Thymus (tissue), 11 donors: ENCODE data around the gene GRID2IP. TPM values are rescaled to one million over a fixed set of nuclear protein-coding genes. Genes with fewer than 3 reads are reported as not detected.

ENCODE experiments used
- DNase-seq, 9 donors: peaks; one replicate each; pipeline ENCODE4 v3.0.0-alpha.2; 2013; ENCODE audit warnings: low spot score in 9 of 9, low read depth in 6 of 9, missing footprints in 1 of 9
- H3K27ac ChIP-seq, 2 donors: one replicate each; pipeline ENCODE4 v1.5.1; 2013; ENCODE audit warnings: control low read depth in 1 of 2, low read depth in 1 of 2, low read length in 1 of 2, mild to moderate bottlenecking in 1 of 2, moderate library complexity in 1 of 2
- H3K27me3 ChIP-seq, 2 donors: one replicate each; pipeline ENCODE4 v1.5.1; 2013; ENCODE audit warnings: low read length in 1 of 2; ENCODE audit not compliant: control insufficient read depth in 2 of 2, insufficient read depth in 1 of 2
- H3K36me3 ChIP-seq, 2 donors: one replicate each; pipeline ENCODE4 v1.5.1; 2013; ENCODE audit warnings: low read length in 1 of 2, mild to moderate bottlenecking in 1 of 2, moderate library complexity in 1 of 2; ENCODE audit not compliant: control insufficient read depth in 2 of 2, insufficient read depth in 2 of 2
- H3K4me1 ChIP-seq, 2 donors: one replicate each; pipeline ENCODE4 v1.5.1; 2013; ENCODE audit warnings: low read length in 2 of 2; ENCODE audit not compliant: control insufficient read depth in 2 of 2, insufficient read depth in 2 of 2
- H3K4me3 ChIP-seq, 2 donors: one replicate each; pipeline ENCODE4 v1.5.1; 2013; ENCODE audit warnings: low read length in 2 of 2, control low read depth in 1 of 2, mild to moderate bottlenecking in 1 of 2
- H3K9me3 ChIP-seq, 2 donors: one replicate each; pipeline ENCODE4 v1.5.1; 2013; ENCODE audit warnings: low read length in 1 of 2, mild to moderate bottlenecking in 1 of 2; ENCODE audit not compliant: control insufficient read depth in 2 of 2, insufficient read depth in 1 of 2
- WGBS: extraction: QIAGEN DNeasy Blood & Tissue Kit; methylation state at CpG from one replicate; pipeline ENCODE4 v1.1.7; 2013; 5-methylcytosine and 5-hydroxymethylcytosine counted together
- polyA plus RNA-seq: library from polyadenylated mRNA; stranded (reverse); fragments of 200-250 nt; gene quantifications from one replicate; pipeline ENCODE4 v1.2.3, GENCODE V29; 2013
- total RNA-seq: library from RNA; stranded (reverse); fragments of 120-200 nt; gene quantifications from one replicate; pipeline ENCODE4 v1.2.4, GENCODE V29; 2013
- donor health status: healthy.

The GRID2IP gene
- total and polyA plus RNA-seq, 2 donors: 0.28 to 0.46 TPM

DNA sequence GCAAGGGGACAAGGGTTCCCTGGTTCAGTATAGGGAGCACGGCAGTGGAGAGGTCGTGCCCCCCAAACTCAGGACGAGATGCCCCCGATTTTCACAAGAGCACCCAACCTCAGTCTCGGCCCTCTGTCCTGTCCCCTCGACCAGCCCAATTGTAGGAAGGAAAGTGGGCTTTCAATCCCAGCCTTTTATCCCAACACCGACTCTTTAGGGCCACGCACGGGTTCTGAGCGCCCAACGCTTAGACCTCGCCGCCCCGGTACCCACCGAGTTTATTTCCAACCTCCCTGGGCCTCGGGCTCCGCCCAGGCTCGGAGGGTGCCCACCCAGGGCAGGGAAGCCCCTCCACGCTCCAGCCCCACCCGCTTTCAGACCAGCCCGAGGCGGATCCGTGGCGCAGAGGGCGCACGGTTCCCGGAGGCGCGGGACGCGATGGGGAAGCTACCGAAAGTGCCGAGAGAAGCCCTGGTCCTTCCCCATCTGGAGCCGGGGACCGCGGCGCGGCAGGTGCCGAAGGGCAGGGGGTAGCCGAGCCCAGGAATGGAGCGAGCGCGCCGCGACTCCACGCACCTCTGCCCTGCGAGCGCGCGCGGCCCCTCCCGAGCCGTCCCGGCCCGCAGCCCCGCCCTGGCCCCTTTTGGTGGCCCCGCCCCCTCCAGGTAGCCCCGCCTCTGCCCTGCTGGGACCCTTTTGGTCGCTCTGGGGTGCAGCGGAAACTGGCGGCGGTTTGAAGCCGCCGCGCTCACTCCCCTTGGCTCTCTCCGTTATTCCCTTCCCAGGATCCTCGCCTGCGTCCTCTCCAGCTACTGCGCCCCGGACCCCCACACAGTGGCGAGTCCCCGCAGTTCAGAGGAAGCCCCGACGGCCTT lies 20.4 kb downstream of the GRID2IP start:
- WGBS: 2% methylated on average over 74 of the region's 74 CpGs
- Histone ChIP-seq H3K4me3 (peak overlapping the region; percentile 61 to 76), H3K27ac (peak overlapping the region in 1 of 2 donors; percentile 31), H3K4me1 (peaks cover 13 to 29% of the 10 kb centered on the region in 2 donors), H3K27me3 (peaks cover 11 to 81% of the 10 kb centered on the region in 2 donors), H3K36me3 (no peaks in the 10 kb centered on the region), H3K9me3 (peaks cover 0 to 6% of the 10 kb centered on the region in 2 donors)
- DNase-seq: peak in 8 of 9 donors; percentile 49 to 88 (median 75)

DNA sequence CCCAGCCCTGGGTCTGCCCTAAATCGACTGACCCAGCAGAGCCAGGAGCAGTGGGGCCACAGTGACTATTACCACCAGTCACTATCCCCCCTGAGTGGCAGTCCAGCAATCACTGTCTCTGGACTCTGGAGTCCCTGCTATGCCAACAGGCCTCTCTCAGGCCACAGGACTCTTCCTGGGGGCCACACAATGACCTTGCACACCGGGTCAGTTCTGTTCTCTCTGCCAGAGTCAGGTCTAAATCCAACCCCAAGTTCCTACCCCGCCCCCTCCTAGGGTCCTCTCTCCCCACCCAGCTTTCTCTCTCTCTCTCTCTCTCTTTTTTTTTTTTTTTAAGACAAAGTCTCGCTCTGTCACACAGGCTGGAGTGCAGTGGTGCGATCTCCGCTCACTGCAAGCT lies 21.6 kb downstream of the GRID2IP start:
- H3K4me3 ChIP-seq: no peak overlapping the region
- peaks cover 13 to 32% of the 10 kb centered on the region in 2 donors for H3K4me1 ChIP-seq
- DNase-seq: no peak
- H3K36me3 ChIP-seq: no peaks in the 10 kb centered on the region
- WGBS: 95% methylated on average over 6 of the region's 6 CpGs
- no peak overlapping the region for H3K27ac ChIP-seq
- peaks cover 0 to 6% of the 10 kb centered on the region in 2 donors for H3K9me3 ChIP-seq
- peaks cover 11 to 80% of the 10 kb centered on the region in 2 donors for H3K27me3 ChIP-seq

DNA sequence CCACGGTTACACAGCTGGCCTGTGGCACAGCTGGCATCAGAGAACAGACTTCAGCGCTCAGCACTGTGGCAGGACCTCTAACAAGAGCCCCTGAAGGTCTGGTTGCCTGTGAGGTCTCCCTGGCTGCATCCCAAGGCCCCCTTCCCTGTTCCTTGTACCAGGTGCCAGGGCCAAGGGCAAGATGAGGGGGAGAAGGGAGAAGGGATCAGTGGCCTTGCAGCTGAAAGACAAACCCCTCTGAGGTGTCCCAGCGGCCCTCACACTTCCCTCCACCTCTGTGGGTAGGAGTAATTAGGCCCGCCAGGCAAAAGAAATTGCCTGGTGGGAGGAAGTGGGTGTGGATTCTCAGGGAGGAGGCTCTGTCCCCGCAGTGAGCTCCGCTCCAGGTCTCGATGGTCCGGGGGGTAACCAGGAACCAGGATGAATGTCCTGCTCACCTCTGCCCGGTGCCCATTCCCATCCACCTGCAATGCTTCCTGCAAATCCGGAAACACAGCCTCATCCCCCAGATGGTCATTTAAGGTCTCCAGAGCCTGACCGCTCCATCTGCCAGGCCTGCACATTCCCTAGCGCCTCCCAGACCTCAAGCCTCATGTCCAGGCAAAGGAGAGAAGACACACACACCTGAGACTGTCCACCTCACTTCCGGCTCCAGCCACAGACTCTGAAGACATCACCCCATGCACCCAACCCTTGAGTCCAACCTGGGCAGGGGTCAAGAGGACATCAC lies 22.7 kb downstream of the GRID2IP start:
- no peak for DNase-seq
- peaks cover 13 to 29% of the 10 kb centered on the region in 2 donors for H3K4me1 ChIP-seq
- no peaks in the 10 kb centered on the region for H3K36me3 ChIP-seq
- peaks cover 11 to 74% of the 10 kb centered on the region in 2 donors for H3K27me3 ChIP-seq
- WGBS: 78% methylated on average over 13 of the region's 13 CpGs
- H3K9me3 ChIP-seq: peaks cover 0 to 6% of the 10 kb centered on the region in 2 donors
- H3K27ac ChIP-seq: no peak overlapping the region
- H3K4me3 ChIP-seq: no peak overlapping the region

DNA sequence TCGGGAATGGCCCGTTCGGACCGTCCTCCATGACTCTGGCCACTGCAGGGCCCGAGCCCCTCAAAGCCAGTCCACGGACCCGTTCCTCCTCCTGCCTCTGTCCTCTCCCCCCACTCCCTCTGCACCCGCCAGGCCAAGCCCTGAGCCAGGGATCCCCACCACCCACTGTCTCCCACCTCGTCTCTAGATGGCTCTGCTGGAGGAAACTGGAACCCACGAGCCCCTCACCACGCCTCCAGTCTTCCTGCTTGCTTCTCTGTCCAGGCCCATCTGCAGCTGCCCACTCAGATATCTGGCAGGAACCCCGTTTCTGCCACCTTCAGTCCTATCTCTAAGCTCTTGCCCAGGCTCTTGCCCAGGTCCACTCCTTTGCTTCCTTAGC lies 24.3 kb downstream of the GRID2IP start:
- Histone ChIP-seq H3K4me3 (peak overlapping the region; percentile 31 to 33), H3K9me3 (peaks cover 0 to 6% of the 10 kb centered on the region in 2 donors), H3K4me1 (peaks cover 13 to 28% of the 10 kb centered on the region in 2 donors), H3K27ac (no peak overlapping the region), H3K27me3 (peaks cover 11 to 63% of the 10 kb centered on the region in 2 donors), H3K36me3 (no peaks in the 10 kb centered on the region)
- DNase-seq: no peak
- 37% methylated on average over 12 of the region's 12 CpGs for WGBS

DNA sequence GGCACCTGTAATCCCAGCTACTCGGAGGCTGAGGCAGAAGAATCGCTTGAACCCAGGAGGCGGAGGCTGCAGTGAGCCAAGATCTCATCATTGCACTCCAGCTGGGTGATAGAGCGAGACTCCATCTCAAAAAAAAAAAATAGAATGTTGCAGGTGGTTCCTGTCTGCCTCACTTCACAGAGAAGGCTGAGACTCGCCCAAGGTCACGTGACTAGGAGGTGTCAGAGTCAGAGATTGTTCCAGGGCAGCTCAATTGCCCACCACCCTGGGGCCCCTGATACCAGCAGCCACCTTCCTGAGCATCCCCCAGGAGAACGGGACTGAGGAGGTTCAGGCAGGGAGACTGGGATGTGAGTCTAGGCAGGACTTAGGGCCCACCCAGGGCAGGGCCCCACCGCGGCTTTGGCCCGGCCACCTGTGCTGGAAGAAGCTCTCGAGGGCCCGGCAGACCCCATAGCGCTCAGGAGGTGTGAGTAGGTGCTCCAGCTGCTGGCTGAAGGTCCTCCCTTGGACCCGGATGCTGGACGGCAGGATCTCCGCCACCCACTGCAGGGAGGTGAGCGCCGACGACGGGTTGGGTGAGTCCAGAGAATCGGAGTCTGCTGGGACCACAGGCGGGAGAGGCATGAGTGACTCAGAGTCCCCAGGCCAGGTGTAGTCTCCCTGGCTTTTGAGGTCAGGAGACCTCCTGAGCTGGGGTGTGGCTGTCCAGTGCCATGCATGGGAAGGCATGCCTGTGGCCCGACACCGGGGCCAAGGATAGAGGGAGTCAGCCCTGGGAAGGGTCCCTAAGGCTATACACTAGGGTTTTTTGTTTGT lies 30.9 kb downstream of the GRID2IP start:
- no peak overlapping the region for H3K4me3 ChIP-seq
- no peaks in the 10 kb centered on the region for H3K36me3 ChIP-seq
- no peak overlapping the region for H3K27ac ChIP-seq
- no peaks in the 10 kb centered on the region for H3K9me3 ChIP-seq
- H3K4me1 ChIP-seq: peaks cover 0 to 11% of the 10 kb centered on the region in 2 donors
- WGBS: 85% methylated on average over 24 of the region's 24 CpGs
- H3K27me3 ChIP-seq: peaks cover 0 to 5% of the 10 kb centered on the region in 2 donors
- no peak for DNase-seq

DNA sequence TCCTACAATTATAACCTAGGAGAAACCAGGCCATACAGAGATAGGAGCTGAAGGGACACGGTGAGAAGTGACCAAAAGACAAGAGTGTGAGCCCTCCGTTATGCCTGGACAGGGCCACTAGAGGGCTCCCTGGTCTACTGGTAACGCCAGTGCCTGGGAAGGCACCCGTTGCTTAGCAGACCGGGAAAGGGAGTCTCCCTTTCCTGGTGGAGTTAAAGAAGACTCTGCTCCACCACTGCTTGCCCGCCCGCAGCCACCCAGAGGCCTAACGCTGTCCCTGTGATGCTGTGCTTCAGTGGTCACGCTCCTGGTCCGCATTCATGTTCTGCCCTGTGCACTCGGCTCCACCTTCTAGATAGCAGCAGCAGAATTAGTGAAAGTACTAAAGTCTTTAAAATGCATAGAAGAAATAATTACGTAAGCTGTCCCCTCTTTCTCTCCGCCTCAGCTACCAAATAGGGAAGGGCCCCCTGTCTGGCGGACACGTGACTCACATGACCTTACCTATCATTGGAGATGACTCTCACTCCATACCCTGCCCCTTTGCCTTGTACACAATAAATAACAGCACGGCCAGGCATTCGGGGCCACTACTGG lies 34.8 kb downstream of the GRID2IP start:
- peaks cover 0 to 11% of the 10 kb centered on the region in 2 donors for H3K4me1 ChIP-seq
- H3K36me3 ChIP-seq: no peaks in the 10 kb centered on the region
- peak overlapping the region; percentile 35 to 42 for H3K4me3 ChIP-seq
- peaks cover 0 to 2% of the 10 kb centered on the region in 2 donors for H3K27me3 ChIP-seq
- H3K27ac ChIP-seq: no peak overlapping the region
- WGBS: 9% methylated on average over 17 of the region's 17 CpGs
- no peaks in the 10 kb centered on the region for H3K9me3 ChIP-seq
- peak in 6 of 9 donors; percentile 38 to 78 (median 62) for DNase-seq

DNA sequence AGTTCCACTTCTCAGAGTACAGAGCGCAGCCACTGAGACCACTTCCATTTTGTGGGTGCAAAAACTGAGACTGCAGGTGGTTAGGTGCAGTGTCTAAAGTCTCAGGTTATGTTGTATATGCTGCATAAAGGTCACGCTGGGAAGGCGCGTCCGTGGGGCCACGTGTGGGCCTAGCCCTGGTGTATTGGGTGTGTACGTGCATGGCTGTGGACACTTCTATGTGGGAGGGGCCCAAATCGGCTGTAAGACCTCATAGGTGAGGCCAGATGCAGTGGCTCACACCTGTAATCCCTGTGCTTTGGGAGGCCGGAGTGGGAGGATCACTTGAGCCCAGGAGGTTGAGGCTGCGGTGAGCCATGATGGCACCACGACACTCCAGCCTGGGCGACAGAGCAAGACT lies 37.7 kb downstream of the GRID2IP start:
- no peaks in the 10 kb centered on the region for H3K27me3 ChIP-seq
- DNase-seq: no peak
- no peak overlapping the region for H3K27ac ChIP-seq
- H3K4me1 ChIP-seq: peaks cover 0 to 4% of the 10 kb centered on the region in 2 donors
- H3K9me3 ChIP-seq: no peaks in the 10 kb centered on the region
- 96% methylated on average over 12 of the region's 12 CpGs for WGBS
- H3K36me3 ChIP-seq: no peaks in the 10 kb centered on the region
- no peak overlapping the region for H3K4me3 ChIP-seq

DNA sequence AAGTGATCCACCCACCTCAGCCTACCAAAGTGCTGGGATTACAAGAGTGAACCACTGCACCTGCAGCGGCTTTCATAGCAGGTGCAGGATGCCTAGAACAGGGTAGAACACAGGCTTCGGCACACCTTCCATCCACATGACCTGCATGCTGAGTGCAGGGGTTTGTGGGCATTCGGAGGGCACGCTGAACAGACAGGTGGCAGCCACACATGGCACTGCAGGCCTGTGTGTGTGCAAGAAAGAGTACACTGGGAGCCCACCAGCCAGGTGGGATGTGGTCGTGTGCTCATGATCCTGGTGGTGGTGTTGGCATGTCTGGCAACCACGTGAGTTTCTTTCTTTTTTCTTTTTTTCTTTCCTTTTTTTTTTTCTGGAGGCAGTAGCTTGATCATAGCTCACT lies 38.4 kb downstream of the GRID2IP start:
- no peaks in the 10 kb centered on the region for H3K9me3 ChIP-seq
- H3K27me3 ChIP-seq: no peaks in the 10 kb centered on the region
- 68% methylated on average over 6 of the region's 6 CpGs for WGBS
- DNase-seq: no peak
- no peak overlapping the region for H3K4me3 ChIP-seq
- H3K27ac ChIP-seq: no peak overlapping the region
- H3K4me1 ChIP-seq: peaks cover 0 to 4% of the 10 kb centered on the region in 2 donors
- H3K36me3 ChIP-seq: no peaks in the 10 kb centered on the region
